ENCODE data around the gene AKAP3.

Gene AKAP3

GRCh38 chr12:4663971-4664505 lies 15.2 kb upstream of the AKAP3 start:
- no peak for DNase-seq (ENCODE audit: extremely low spot score)
- TF ChIP-seq ARNT (IDR thresholded peaks at IDR 0.05) (no peak), ELF4 (IDR thresholded peaks at IDR 0.05) (no peak), FOXK2 (IDR thresholded peaks at IDR 0.05) (no peak), SUZ12 (IDR thresholded peaks at IDR 0.05) (no peak), SP1 (IDR thresholded peaks at IDR 0.05) (no peak), NFRKB (IDR thresholded peaks at IDR 0.05) (no peak), CTBP1 (IDR thresholded peaks at IDR 0.05; ENCODE audit: borderline replicate concordance) (no peak), TARDBP (IDR thresholded peaks at IDR 0.05) (no peak), FOXA1 (IDR thresholded peaks at IDR 0.05) (no peak)
- ChIA-PET POLR2A (no interaction called here), CTCF (no interaction called here)

GRCh38 chr12:4653691-4654090 lies 4.8 kb upstream of the AKAP3 start:
- DNase-seq (ENCODE audit: extremely low spot score) = no peak
- ChIA-PET POLR2A (no interaction called here), CTCF (no interaction called here)
- no peak for TF ChIP-seq SUZ12 (IDR thresholded peaks at IDR 0.05)
- no peak for TF ChIP-seq NFRKB (IDR thresholded peaks at IDR 0.05)
- TF ChIP-seq L3MBTL2 (conservative IDR thresholded peaks at IDR 0.05) = no peak
- no peak for TF ChIP-seq FOXM1 (IDR thresholded peaks at IDR 0.05; ENCODE audit: borderline replicate concordance)

- no peak for DNase-seq (ENCODE audit: extremely low spot score)
- CTCF ChIA-PET = no interaction called here
- no peak for TF ChIP-seq LEF1 (IDR thresholded peaks at IDR 0.05; ENCODE audit: borderline replicate concordance)
- TF ChIP-seq L3MBTL2 (conservative IDR thresholded peaks at IDR 0.05) = no peak
- POLR2A ChIA-PET = no interaction called here
Observed at GRCh38 chr12:4653257-4653656, 4.4 kb upstream of the AKAP3 start.

- ChIA-PET CTCF (no interaction called here), POLR2A (interaction anchor here (0.8 to 2.0 kb wide), 15 partner anchors 9 to 269 kb away, joined by 3 to 10 read pairs (median 3); partner anchors contain the start of gene FGF23)
- no peak for DNase-seq (ENCODE audit: extremely low spot score)
- TF ChIP-seq FOXA1 (IDR thresholded peaks at IDR 0.05) = no peak
- no peak for TF ChIP-seq LEF1 (IDR thresholded peaks at IDR 0.05; ENCODE audit: borderline replicate concordance)
- TF ChIP-seq SUZ12 (IDR thresholded peaks at IDR 0.05) = no peak
- no peak for TF ChIP-seq TARDBP (IDR thresholded peaks at IDR 0.05)
- no peak for TF ChIP-seq NFRKB (IDR thresholded peaks at IDR 0.05)
- no peak for TF ChIP-seq CTBP1 (IDR thresholded peaks at IDR 0.05; ENCODE audit: borderline replicate concordance)
- no peak for TF ChIP-seq BHLHE40 (IDR thresholded peaks at IDR 0.05; ENCODE audit: borderline replicate concordance)
Observed at GRCh38 chr12:4649358-4649661, 459 bp upstream of the AKAP3 start.

- ChIA-PET POLR2A (interaction anchor here (0.6 to 2.0 kb wide), 12 partner anchors 8 to 815 kb away, joined by 3 to 10 read pairs (median 4); a partner anchor contains a TSS), CTCF (interaction anchor here (0.7 kb wide), 1 partner anchor 10 kb away, joined by 3 read pairs; no protein-coding TSS in a partner anchor)
- TF ChIP-seq TARDBP (IDR thresholded peaks at IDR 0.05) (no peak), CTBP1 (IDR thresholded peaks at IDR 0.05; ENCODE audit: borderline replicate concordance) (no peak), ELF4 (IDR thresholded peaks at IDR 0.05) (no peak), FOXK2 (IDR thresholded peaks at IDR 0.05) (no peak), NFRKB (IDR thresholded peaks at IDR 0.05) (no peak), SP1 (IDR thresholded peaks at IDR 0.05) (no peak), HDGF (IDR thresholded peaks at IDR 0.05; ENCODE audit: borderline replicate concordance) (no peak), ARNT (IDR thresholded peaks at IDR 0.05) (no peak), FOXM1 (IDR thresholded peaks at IDR 0.05; ENCODE audit: borderline replicate concordance) (no peak), LEF1 (IDR thresholded peaks at IDR 0.05; ENCODE audit: borderline replicate concordance) (no peak), SUZ12 (IDR thresholded peaks at IDR 0.05) (no peak), FOXA1 (IDR thresholded peaks at IDR 0.05) (no peak), BHLHE40 (IDR thresholded peaks at IDR 0.05; ENCODE audit: borderline replicate concordance) (no peak)
- DNase-seq (ENCODE audit: extremely low spot score) = no peak
Observed at GRCh38 chr12:4648104-4648500, 749 bp downstream of the AKAP3 start.

- no peak for TF ChIP-seq TARDBP (IDR thresholded peaks at IDR 0.05)
- TF ChIP-seq CTBP1 (IDR thresholded peaks at IDR 0.05; ENCODE audit: borderline replicate concordance) = no peak
- TF ChIP-seq PKNOX1 (IDR thresholded peaks at IDR 0.05) = no peak
- TF ChIP-seq HDGF (IDR thresholded peaks at IDR 0.05; ENCODE audit: borderline replicate concordance) = no peak
- TF ChIP-seq SUZ12 (IDR thresholded peaks at IDR 0.05) = no peak
- TF ChIP-seq SP1 (IDR thresholded peaks at IDR 0.05) = no peak
- TF ChIP-seq ELF4 (IDR thresholded peaks at IDR 0.05) = no peak
- TF ChIP-seq L3MBTL2 (conservative IDR thresholded peaks at IDR 0.05) = no peak
- TF ChIP-seq FOXM1 (IDR thresholded peaks at IDR 0.05; ENCODE audit: borderline replicate concordance) = no peak
- no peak for TF ChIP-seq ZNF384 (IDR thresholded peaks at IDR 0.05)
- no peak for TF ChIP-seq FOXK2 (IDR thresholded peaks at IDR 0.05)
- ChIA-PET POLR2A (no interaction called here), CTCF (interaction anchor here (0.9 kb wide), 1 partner anchor 41 kb away, joined by 3 read pairs; no protein-coding TSS in a partner anchor)
- no peak for DNase-seq (ENCODE audit: extremely low spot score)
Observed at GRCh38 chr12:4645023-4645422, 3.8 kb downstream of the AKAP3 start.

GRCh38 chr12:4643747-4644146 lies 5.1 kb downstream of the AKAP3 start:
- ChIA-PET POLR2A (no interaction called here), CTCF (interaction anchor here (0.6 kb wide), 1 partner anchor 530 kb away, joined by 3 read pairs; no protein-coding TSS in a partner anchor)
- TF ChIP-seq ELF4 (IDR thresholded peaks at IDR 0.05) = no peak
- TF ChIP-seq FOXA1 (IDR thresholded peaks at IDR 0.05) = no peak
- TF ChIP-seq ZNF384 (IDR thresholded peaks at IDR 0.05) = no peak
- no peak for DNase-seq (ENCODE audit: extremely low spot score)

GRCh38 chr12:4630262-4630661 lies 18.6 kb downstream of the AKAP3 start:
- TF ChIP-seq ARNT (IDR thresholded peaks at IDR 0.05) = no peak
- no peak for TF ChIP-seq FOXK2 (IDR thresholded peaks at IDR 0.05)
- no peak for TF ChIP-seq HDGF (IDR thresholded peaks at IDR 0.05; ENCODE audit: borderline replicate concordance)
- TF ChIP-seq FOXA1 (IDR thresholded peaks at IDR 0.05) = no peak
- no peak for TF ChIP-seq SP1 (IDR thresholded peaks at IDR 0.05)
- no peak for TF ChIP-seq FOXM1 (IDR thresholded peaks at IDR 0.05; ENCODE audit: borderline replicate concordance)
- no peak for TF ChIP-seq L3MBTL2 (conservative IDR thresholded peaks at IDR 0.05)
- no peak for TF ChIP-seq NFRKB (IDR thresholded peaks at IDR 0.05)
- no peak for TF ChIP-seq LEF1 (IDR thresholded peaks at IDR 0.05; ENCODE audit: borderline replicate concordance)
- TF ChIP-seq ELF4 (IDR thresholded peaks at IDR 0.05) = no peak
- DNase-seq (ENCODE audit: extremely low spot score) = no peak
- POLR2A ChIA-PET = interaction anchor here (2.0 kb wide), 1 partner anchor 19 kb away, joined by 10 read pairs; the partner anchor contains the start of genes AKAP3 and NDUFA9
- CTCF ChIA-PET = no interaction called here

Data from HEK293T (cell line).